GM21786 (cell line): Measurements from ENCODE around the gene MT1E.
"Not testable (repeated sequence)": the region's sequence is repeated elsewhere in the genome, so short reads cannot be mapped to it uniquely, and the experiment has no call there.

ENCODE experiments used
- ATAC-seq: cut with Tn5 transposase; IDR thresholded peaks from one replicate; pipeline ENCODE4 v1.9.1; 2021; ENCODE audit not compliant: unreplicated experiment

Gene MT1E

GRCh38 chr16:56643833-56644232 is 18.3 kb downstream of the MT1E start:
- no peak for ATAC-seq

DNA sequence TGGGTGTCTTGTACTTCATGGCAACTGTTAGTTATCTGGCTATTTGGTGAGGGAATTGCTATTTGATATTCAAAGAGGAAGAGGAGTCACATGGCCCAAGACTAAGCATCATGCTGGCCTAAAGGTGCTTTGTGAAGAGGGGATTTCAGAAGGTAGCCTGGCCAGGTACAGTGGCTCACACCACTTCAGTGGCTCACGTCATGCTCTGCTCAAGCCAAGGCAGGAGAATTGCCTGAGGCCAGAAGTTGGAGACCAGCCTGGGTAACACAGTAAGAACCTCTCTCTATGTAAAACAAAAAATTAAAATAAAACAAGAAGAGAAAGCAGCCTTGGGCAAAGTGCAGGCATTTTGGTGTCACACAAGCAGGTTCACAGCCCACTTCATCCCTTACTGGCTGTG is 19.7 kb downstream of the MT1E start:
- no peak for ATAC-seq

GRCh38 chr16:56645838-56646237 is 20.3 kb downstream of the MT1E start:
- ATAC-seq: no peak

GRCh38 chr16:56647641-56648431 is 22.3 kb downstream of the MT1E start:
- ATAC-seq: no peak

GRCh38 chr16:56649271-56649670 is 23.7 kb downstream of the MT1E start:
- no peak for ATAC-seq

DNA sequence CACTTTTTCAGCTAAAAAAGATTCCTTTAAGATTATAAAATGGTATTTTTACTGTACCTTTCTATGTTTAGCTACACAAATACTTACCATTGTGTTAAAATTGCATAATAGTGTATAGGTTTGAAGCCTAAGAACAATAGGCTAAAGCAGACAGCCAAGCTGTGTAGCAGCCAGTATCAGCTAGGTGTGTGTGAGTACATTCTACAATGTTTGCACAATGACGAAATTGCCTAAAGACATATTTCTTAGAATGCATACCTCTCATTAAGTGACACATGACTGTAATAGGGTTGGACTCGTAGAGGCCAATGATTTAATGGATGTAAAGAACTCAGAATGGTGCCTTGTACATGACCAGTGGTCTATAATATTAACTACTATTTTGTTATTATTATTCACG is 24.2 kb downstream of the MT1E start:
- ATAC-seq: no peak

DNA sequence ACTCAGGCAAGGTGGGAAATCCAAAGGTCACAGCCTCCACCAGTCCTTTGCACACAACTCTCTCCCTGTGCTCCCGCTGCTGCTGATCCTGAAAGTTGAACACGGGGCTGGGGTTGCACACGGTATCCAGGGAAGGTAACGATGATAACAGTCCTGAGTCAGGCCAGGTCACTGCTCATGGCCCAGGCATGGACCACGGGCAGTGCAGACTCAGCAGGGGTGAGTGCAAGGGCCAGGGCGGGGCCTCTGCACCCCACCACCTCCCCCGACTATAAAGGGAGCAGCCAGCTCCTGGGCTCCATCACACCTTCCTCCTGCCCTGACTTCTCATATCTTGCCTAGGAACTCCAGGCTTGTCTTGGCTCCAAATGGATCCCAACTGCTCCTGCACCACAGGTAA is 26.0 kb downstream of the MT1E start, which contains the start of gene MT1B:
MT1B (plus strand) TSS at position 301 of the 400 bp plus-strand sequence; CDS start at position 369, 68 bp downstream.
- ATAC-seq: no peak

GRCh38 chr16:56652600-56652999 is 27.0 kb downstream of the MT1E start:
- ATAC-seq: no peak

DNA sequence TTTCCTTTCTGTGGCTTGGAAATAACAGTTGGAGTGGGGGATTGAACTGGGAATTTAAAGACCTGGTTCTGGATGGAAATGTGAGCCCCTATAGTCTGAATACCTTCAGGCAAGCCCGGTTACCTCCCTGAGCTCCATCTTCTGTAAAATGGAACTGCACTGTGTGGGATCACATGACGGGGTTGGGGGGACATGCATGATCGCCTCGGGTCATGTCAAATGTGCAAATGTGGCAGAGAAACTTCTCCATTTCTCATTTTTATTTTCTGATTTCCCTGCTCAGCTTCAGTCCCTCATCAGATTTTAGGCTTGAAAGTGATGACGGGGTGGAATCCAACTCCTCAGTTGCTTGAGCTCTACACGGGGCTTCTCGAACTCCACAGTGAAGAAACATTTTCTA is 27.6 kb downstream of the MT1E start:
- ATAC-seq: no peak

DNA sequence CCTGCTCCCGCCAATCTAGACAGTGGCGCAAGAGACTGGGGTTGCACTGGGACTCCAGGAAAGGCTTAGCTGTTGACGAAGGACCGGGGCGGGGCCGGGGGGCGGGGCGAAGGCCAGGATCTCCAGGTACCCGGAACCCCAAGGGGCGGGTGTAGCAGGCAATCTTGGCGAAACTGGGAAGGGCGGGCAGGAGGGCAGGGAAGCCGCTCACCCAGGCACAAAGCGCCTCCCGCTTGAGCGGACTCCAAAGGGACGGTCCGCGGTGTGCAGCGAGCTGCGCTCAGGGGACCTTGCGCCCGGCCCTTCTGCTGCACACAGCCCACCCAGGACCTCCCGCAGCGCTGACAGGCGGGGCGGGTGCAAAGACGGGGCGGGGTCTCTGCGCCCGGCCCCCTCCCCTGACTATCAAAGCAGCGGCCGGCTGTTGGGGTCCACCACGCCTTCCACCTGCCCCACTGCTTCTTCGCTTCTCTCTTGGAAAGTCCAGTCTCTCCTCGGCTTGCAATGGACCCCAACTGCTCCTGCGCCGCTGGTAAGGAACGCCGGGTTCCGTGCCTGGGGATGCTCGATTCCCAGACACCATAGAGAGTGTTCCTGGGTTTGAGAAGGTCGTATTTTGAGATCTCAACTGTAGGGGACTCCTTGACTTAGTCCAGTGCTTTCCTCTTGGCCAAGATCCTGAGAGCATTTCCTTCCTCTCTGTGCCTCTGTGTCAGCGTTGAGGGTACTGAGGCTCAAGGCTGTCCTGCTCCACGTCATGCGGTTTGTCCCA is 32.2 kb downstream of the MT1E start, which contains the start of gene MT1F:
MT1F (plus strand) TSS at position 405 of the 772 bp plus-strand sequence; CDS start at position 505, 100 bp downstream.
- no peak for ATAC-seq

- no peak for ATAC-seq
Observed at GRCh38 chr16:56658327-56658875, 32.8 kb downstream of the MT1E start.

- ATAC-seq: no peak
Observed at GRCh38 chr16:56662357-56663354, 37.1 kb downstream of the MT1E start.

DNA sequence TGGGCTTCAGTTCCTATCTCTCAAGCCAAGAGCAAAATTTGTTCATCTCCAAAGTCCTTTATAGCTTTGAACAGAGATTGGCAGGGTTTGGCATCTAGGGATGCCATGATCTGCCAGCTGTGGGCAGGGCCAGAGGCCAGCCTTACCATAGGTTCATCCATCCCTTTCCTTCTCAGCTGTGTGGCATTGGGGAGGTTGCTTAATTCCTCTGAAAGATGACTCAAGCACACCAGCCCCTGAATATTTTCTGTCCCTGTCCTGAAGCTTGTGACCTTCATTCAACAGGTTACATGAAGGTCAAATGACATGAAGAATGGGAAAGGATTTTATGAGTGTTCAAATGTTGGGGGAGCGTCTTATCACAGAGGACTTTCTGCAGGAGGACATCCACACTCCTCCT is 38.9 kb downstream of the MT1E start:
- no peak for ATAC-seq

DNA sequence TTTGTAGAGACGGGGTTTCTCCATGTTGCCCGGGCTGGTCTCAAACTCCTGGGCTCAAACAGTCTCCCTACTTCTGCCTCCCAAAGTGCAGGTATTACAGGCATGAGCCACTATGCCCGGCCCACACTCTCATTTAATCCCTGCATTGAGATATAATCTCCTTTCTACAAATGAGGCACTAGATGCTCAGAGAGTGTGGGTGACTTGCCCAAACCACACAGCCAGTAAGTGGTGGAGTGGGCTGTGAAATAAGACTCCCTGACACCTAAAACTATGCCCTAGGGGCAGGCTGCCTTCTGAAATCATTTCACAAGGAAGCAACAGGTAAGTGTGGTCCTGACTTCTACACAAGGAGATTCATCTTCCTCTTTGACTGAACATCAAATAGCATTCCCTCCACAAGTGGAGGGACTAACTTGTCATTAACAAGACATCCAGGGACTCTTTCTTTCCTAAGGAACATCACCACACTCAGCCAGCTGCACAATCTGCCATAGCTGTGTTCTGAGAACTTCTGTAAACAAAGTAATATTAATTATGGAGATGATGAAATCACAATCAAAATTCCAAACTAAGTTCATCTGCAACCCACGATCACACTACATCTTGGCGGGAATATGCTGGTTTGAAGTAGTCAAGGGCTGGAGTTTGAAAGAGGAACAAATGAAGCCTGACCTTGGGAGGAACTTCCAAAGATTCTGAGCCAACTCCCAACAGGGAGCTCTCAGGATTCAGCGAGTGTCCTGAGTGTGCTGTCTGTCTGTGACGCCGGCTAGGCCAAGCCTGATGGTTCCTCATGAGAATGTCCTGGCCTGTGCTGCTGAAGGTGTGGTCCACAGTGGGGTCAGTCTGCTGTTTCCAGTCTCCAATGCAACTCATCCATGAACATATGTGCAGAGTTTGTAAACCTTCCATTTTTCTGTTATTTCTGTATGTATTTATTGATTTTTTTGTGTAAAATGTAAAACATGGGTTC is 40.0 kb downstream of the MT1E start:
- ATAC-seq: not testable (repeated sequence)

DNA sequence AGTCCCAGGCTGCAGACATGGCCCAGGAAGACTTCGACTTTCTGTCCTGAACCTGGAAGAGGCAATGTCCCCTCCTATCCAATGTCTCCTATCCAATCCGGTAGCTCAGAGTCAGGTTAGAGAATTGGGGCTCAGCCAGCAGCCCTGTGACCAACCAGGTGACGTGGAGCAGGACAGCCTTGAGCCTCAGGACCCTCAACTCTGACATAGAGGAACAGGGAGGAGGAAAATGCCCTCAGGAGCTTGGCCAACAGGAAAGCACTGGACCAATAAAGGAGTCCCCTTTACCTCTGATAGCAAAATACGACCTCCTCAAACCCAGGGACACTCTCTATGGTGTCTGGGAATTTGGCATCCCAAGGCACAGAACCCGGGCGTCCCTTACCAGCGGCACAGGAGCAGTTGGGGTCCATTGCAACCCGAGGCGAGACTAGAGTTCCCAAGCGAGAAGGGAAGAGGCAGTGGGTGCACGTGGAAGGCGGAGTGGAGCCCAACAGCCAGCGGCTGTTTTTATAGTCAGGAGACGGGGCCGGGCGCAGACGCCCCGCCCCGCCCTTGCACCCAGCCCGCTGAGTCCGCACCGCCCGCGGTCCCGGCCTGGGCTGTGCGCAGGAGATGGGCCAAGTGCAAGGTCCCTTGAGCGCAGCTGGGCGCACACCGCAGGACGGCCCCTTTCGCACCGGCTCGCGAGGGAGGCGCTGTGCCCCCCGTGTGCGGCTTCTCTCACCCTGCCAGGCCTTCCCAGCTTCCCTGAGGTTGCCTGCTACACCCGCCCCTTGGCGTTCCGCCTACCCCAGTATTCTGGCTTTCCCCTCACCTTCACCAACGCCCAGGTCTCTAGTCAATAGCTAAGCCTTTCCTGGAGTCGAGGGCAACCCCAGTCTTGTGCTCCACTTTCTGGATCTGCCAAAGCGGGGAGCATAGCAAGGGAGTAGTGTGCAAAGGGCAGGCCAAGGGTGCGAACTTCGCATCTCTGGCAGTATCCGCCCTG is 42.3 kb downstream of the MT1E start, which contains the start of gene MT1G:
MT1G (minus strand) TSS at position 485 of the 991 bp plus-strand sequence; CDS start at position 413, 72 bp downstream.
- ATAC-seq: no peak

DNA sequence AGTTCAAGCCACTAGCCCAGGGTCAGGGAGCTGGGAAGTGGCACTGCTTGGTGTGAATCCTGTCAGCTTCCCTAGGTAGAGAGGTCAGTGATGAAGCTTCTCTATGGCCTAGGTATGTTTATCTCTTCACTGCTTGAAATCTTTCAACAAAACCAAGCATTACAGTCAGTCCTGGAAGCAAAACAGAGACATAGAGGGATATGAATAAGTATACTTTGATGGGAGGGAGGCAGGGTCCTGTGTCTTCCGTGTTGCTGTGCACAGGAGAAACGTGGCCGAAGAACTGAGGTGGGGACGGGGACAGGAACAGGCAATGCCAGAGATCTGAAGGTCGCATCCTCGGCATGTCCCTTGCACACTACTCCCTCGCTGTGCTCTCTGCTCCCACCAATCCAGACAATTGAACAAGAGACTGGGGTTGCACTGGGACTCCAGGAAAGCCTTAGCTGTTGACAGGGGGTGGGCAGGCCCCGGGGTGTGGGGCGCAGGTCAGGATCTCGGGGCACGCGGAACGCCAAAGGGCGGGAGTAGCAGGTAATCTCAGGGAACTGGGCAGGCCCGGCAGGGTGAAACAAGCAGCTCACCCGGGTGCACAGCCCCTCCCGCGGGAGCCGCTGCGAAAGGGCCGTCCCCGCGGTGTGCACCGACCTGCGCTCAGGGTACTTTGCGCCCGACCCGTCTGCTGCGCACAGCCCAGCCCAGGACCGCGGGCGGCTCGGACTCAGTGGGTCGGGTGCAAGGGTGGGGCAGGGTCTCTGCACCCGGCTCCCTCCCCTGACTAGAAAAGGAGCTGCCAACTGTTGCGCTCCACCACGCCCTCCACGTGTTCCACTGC is 43.6 kb downstream of the MT1E start, which contains the start of gene MT1H:
MT1H (plus strand) TSS at position 810 of the 835 bp plus-strand sequence. CDS start 71 bp downstream, outside the sequence.
- ATAC-seq: no peak
